IMR-90 (cell line): Measurements from ENCODE around the gene G3BP2. TPM values are rescaled to one million over a fixed set of nuclear protein-coding genes. Genes with fewer than 3 reads are reported as not detected.

Source experiments
- ATAC-seq: fragments of 200-7000 bp; cut with Tn5 transposase; 2 replicates; pipeline ENCODE4 v1.9.1; 2020; ENCODE audit warnings: low read depth, mild to moderate bottlenecking, moderate library complexity
- BruUV-seq: library from RNA; stranded (reverse); fragments of 400-500 nt; replicated peaks from 2 replicates; lab custom pipeline; 2021; lab: Mats Ljungman, UMichigan
- CTCF ChIA-PET: fragments of 300-600 bp; formaldehyde crosslinking; extraction: SDS; loops from one replicate; lab custom pipeline; 2021; ENCODE audit warnings: antibody characterized with exemption; lab: Yijun Ruan, JAX
- POLR2A ChIA-PET: fragments of 300-600 bp; sonication (Branson Sonifier 250); formaldehyde crosslinking; loops from one replicate; lab custom pipeline; 2022; ENCODE audit warnings: antibody characterized with exemption; ENCODE audit not compliant: unreplicated experiment; lab: Charles Lee
- DNase-seq: peaks from one replicate; pipeline ENCODE4 v3.0.0; 2013
- H2AFZ ChIP-seq: replicated peaks from 2 replicates; pipeline ENCODE3; 2013; ENCODE audit warnings: low read length, mild to moderate bottlenecking; ENCODE audit not compliant: poor library complexity
- H2AK5ac ChIP-seq: 2 replicates; pipeline ENCODE4 v1.6.1; 2013; ENCODE audit warnings: low read depth, low read length, inconsistent platforms
- H2AK9ac ChIP-seq: replicated peaks from 2 replicates; pipeline ENCODE3; 2013; ENCODE audit warnings: mild to moderate bottlenecking, low read depth, low read length, moderate library complexity; ENCODE audit not compliant: poor library complexity
- H2BK120ac ChIP-seq: 2 replicates; pipeline ENCODE4 v1.6.1; 2013; ENCODE audit warnings: low read depth, low read length, inconsistent platforms
- H2BK15ac ChIP-seq: 3 replicates; pipeline ENCODE4 v1.6.1; 2013; ENCODE audit warnings: low read depth, low read length, inconsistent platforms
- H2BK20ac ChIP-seq: 2 replicates; pipeline ENCODE4 v1.6.1; 2013; ENCODE audit warnings: low read depth, mild to moderate bottlenecking, inconsistent platforms, low read length, moderate library complexity
- H2BK5ac ChIP-seq: 2 replicates; pipeline ENCODE4 v1.6.1; 2013; ENCODE audit warnings: mild to moderate bottlenecking, low read depth, low read length, inconsistent platforms; ENCODE audit not compliant: poor library complexity, severe bottlenecking
- H3K14ac ChIP-seq: replicated peaks from 2 replicates; pipeline ENCODE4 v1.6.1; 2013; ENCODE audit warnings: low read depth, low read length, inconsistent platforms
- H3K18ac ChIP-seq: 2 replicates; pipeline ENCODE4 v1.6.1; 2013; ENCODE audit warnings: low read depth, low read length, control low read depth
- H3K23ac ChIP-seq: 2 replicates; pipeline ENCODE4 v1.6.1; 2013; ENCODE audit warnings: low read depth, low read length, inconsistent platforms
- H3K27ac ChIP-seq: 2 replicates; pipeline ENCODE4 v1.5.1; 2013; ENCODE audit warnings: mild to moderate bottlenecking, control low read depth, low read length; ENCODE audit not compliant: insufficient read depth
- H3K27me3 ChIP-seq: 2 replicates; pipeline ENCODE4 v1.6.1; 2013; ENCODE audit warnings: low read length; ENCODE audit not compliant: control insufficient read depth, insufficient read depth
- H3K36me3 ChIP-seq: 2 replicates; pipeline ENCODE4 v1.6.1; 2013; ENCODE audit warnings: low read length, mixed read lengths; ENCODE audit not compliant: control insufficient read depth, insufficient read depth
- H3K4ac ChIP-seq: 2 replicates; pipeline ENCODE4 v1.6.1; 2013; ENCODE audit warnings: low read depth, low read length, inconsistent platforms
- H3K4me1 ChIP-seq: 2 replicates; pipeline ENCODE4 v1.6.1; 2013; ENCODE audit warnings: low read length, mixed read lengths; ENCODE audit not compliant: control insufficient read depth, insufficient read depth
- H3K4me2 ChIP-seq: 2 replicates; pipeline ENCODE4 v1.6.1; 2013; ENCODE audit warnings: low read depth, mild to moderate bottlenecking, control low read depth, low read length, moderate library complexity
- H3K4me3 ChIP-seq: 2 replicates; pipeline ENCODE4 v1.5.1; 2013; ENCODE audit warnings: low read depth, mild to moderate bottlenecking, control low read depth, low read length, moderate library complexity; ENCODE audit not compliant: insufficient read depth
- H3K56ac ChIP-seq: 2 replicates; pipeline ENCODE4 v1.6.1; 2013; ENCODE audit warnings: low read length, inconsistent platforms; ENCODE audit not compliant: insufficient read depth; ENCODE audit errors: extremely low read depth
- H3K79me1 ChIP-seq, 2 experiments: 2 replicates each; pipeline ENCODE4 v1.6.1; 2013; ENCODE audit warnings: low read length in 2 of 2, inconsistent platforms in 1 of 2, low read depth in 1 of 2
- H3K9ac ChIP-seq: 2 replicates; pipeline ENCODE4 v1.6.1; 2013; ENCODE audit warnings: low read depth, low read length, control low read depth
- H3K9me1 ChIP-seq: 2 replicates; pipeline ENCODE4 v1.6.1; 2013; ENCODE audit warnings: low read length, inconsistent platforms; ENCODE audit not compliant: insufficient read depth
- H3K9me3 ChIP-seq: 2 replicates; pipeline ENCODE4 v1.6.1; 2013; ENCODE audit warnings: low read length; ENCODE audit not compliant: control insufficient read depth, insufficient read depth
- H4K20me1 ChIP-seq: 2 replicates; pipeline ENCODE4 v1.6.1; 2013; ENCODE audit warnings: low read length, inconsistent platforms; ENCODE audit not compliant: insufficient read depth
- H4K5ac ChIP-seq: 2 replicates; pipeline ENCODE4 v1.6.1; 2013; ENCODE audit warnings: mild to moderate bottlenecking, low read depth, low read length, control low read depth
- H4K8ac ChIP-seq, 2 experiments: 2 replicates each; pipeline ENCODE4 v1.6.1; 2013; ENCODE audit warnings: low read depth in 2 of 2, low read length in 2 of 2, control low read depth in 1 of 2, inconsistent platforms in 1 of 2
- H4K91ac ChIP-seq: 2 replicates; pipeline ENCODE4 v1.6.1; 2013; ENCODE audit warnings: low read depth, low read length, inconsistent platforms; ENCODE audit not compliant: insufficient read depth
- BHLHE40 ChIP-seq: fragments of 150-350 bp; IDR thresholded peaks from 2 replicates; pipeline ENCODE4 v1.6.1; 2016; ENCODE audit warnings: mild to moderate bottlenecking, low read depth, low read length
- CEBPB ChIP-seq: IDR thresholded peaks from 2 replicates; pipeline ENCODE4 v1.6.1; 2012; ENCODE audit warnings: low read depth, low read length, improper control_type of control experiment
- CHD1 ChIP-seq: IDR thresholded peaks from 2 replicates; pipeline ENCODE4 v1.6.1; 2012; ENCODE audit warnings: low read depth, low read length, improper control_type of control experiment
- FOS ChIP-seq: fragments of 150-350 bp; IDR thresholded peaks from 2 replicates; pipeline ENCODE4 v1.6.1; 2016; ENCODE audit warnings: low read depth, low read length
- MAFK ChIP-seq: IDR thresholded peaks from 2 replicates; pipeline ENCODE4 v1.6.1; 2012; ENCODE audit warnings: low read depth, low read length, improper control_type of control experiment
- MAZ ChIP-seq: IDR thresholded peaks from 2 replicates; pipeline ENCODE4 v1.6.1; 2012; ENCODE audit warnings: low read depth, mild to moderate bottlenecking, low read length, improper control_type of control experiment, moderate library complexity, borderline replicate concordance
- MXI1 ChIP-seq: IDR thresholded peaks from 2 replicates; pipeline ENCODE4 v1.6.1; 2012; ENCODE audit warnings: low read depth, mild to moderate bottlenecking, low read length, moderate library complexity, borderline replicate concordance
- NFE2L2 ChIP-seq: fragments of 150-350 bp; IDR thresholded peaks from 2 replicates; pipeline ENCODE4 v1.6.1; 2016; ENCODE audit warnings: low read depth, mild to moderate bottlenecking, low read length
- POLR2A ChIP-seq: IDR thresholded peaks from 2 replicates; pipeline ENCODE4 v1.6.1; 2012; ENCODE audit warnings: mild to moderate bottlenecking, low read depth, low read length
- RAD21 ChIP-seq: IDR thresholded peaks from 2 replicates; pipeline ENCODE4 v1.6.1; 2012; ENCODE audit warnings: low read length, improper control_type of control experiment
- RCOR1 ChIP-seq: IDR thresholded peaks from 2 replicates; pipeline ENCODE4 v1.6.1; 2012; ENCODE audit warnings: mild to moderate bottlenecking, low read length, improper control_type of control experiment; ENCODE audit not compliant: insufficient replicate concordance
- RFX5 ChIP-seq: IDR thresholded peaks from 2 replicates; pipeline ENCODE4 v1.8.0; 2012; ENCODE audit warnings: low read depth, mild to moderate bottlenecking, low read length, moderate library complexity
- SMC3 ChIP-seq: fragments of 150-350 bp; IDR thresholded peaks from 2 replicates; pipeline ENCODE4 v1.6.1; 2016; ENCODE audit warnings: low read depth, mild to moderate bottlenecking, antibody characterized with exemption, low read length, moderate library complexity
- WGBS, 2 experiments: methylation state at CpG; one replicate each; pipeline versions ENCODE4 v1.1.5 to v1.1.7; 2013; ENCODE audit warnings: missing lambda C conversion rate in 2 of 2; ENCODE audit not compliant: insufficient read length in 1 of 2; ENCODE audit errors: extremely low coverage in 2 of 2; 5-methylcytosine and 5-hydroxymethylcytosine counted together
- dilution Hi-C: fragments of 300-500 bp; cut with HindIII; formaldehyde crosslinking; loops from one replicate; pipeline ENCODE4 v1.14.3; 2018; ENCODE audit warnings: low sequenced_read_pairs; ENCODE audit not compliant: unreplicated experiment
- in situ Hi-C: fragments of 300-500 bp; cut with MboI; formaldehyde crosslinking; loops from 3 replicates; pipeline ENCODE4 v1.14.3; 2019; ENCODE audit warnings: low sequenced_read_pairs, inconsistent platforms, mixed read lengths
- intact Hi-C: fragments of 100-400 bp; cut with micrococcal nuclease; formaldehyde crosslinking; loops from 2 replicates; pipeline ENCODE4 v1.10.0; 2022
- polyA plus RNA-seq, 3 experiments: library from polyadenylated mRNA; depleted of rRNA; stranded (reverse); fragments of >200 nt; gene quantifications; 2 replicates each; pipeline ENCODE4 v1.2.3, GENCODE V29; 2012; ENCODE audit warnings: low replicate concordance in 1 of 3
- total RNA-seq: library from RNA; depleted of rRNA; stranded (reverse); fragments of >200 nt; gene quantifications from 2 replicates; pipeline ENCODE4 v1.2.3, GENCODE V29; 2012
- TF ChIP-seq, protein P1 (sequence below): conservative IDR thresholded peaks from 2 replicates; pipeline ENCODE4 v1.5.1; 2012; ENCODE audit warnings: mild to moderate bottlenecking, low read depth, low read length, improper control_type of control experiment
- TF ChIP-seq, protein P2 (sequence below): fragments of 150-350 bp; IDR thresholded peaks from 2 replicates; pipeline ENCODE4 v1.6.1; 2016; ENCODE audit warnings: low read depth, mild to moderate bottlenecking, low read length, moderate library complexity, borderline replicate concordance
- TF ChIP-seq, protein P3 (sequence below): fragments of 150-350 bp; IDR thresholded peaks from 2 replicates; pipeline ENCODE4 v1.6.1; 2017; ENCODE audit warnings: mild to moderate bottlenecking, antibody characterized with exemption, low read length, low read depth

Gene G3BP2
- total and polyA plus RNA-seq, 2 of the 4 experiments (the other 2 are of a cell fraction), result 80.5 to 183 TPM

DNA sequence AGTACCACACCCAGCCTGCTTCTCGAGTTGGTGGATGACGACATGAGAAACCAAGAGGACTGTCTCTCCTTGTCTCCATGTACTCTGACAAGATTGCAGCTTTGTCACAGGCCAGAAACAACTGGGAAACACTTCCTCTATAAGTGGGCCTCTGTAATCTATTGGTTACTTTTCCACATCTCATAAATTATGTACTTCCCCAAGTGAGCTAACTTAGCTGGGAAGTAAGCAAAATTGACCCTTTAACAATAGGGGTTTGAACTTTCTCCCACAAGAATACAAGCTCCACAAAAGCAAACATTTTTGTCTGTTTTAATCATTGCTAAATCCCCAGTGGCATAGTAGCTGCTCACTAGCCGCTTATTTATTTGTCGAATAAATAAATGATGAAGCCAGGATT is 37.0 kb upstream of the G3BP2 start:
- TF ChIP-seq, protein P1, sequence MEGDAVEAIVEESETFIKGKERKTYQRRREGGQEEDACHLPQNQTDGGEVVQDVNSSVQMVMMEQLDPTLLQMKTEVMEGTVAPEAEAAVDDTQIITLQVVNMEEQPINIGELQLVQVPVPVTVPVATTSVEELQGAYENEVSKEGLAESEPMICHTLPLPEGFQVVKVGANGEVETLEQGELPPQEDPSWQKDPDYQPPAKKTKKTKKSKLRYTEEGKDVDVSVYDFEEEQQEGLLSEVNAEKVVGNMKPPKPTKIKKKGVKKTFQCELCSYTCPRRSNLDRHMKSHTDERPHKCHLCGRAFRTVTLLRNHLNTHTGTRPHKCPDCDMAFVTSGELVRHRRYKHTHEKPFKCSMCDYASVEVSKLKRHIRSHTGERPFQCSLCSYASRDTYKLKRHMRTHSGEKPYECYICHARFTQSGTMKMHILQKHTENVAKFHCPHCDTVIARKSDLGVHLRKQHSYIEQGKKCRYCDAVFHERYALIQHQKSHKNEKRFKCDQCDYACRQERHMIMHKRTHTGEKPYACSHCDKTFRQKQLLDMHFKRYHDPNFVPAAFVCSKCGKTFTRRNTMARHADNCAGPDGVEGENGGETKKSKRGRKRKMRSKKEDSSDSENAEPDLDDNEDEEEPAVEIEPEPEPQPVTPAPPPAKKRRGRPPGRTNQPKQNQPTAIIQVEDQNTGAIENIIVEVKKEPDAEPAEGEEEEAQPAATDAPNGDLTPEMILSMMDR, result no peak
- TF ChIP-seq FOS, result no peak
- no peak for TF ChIP-seq POLR2A
- TF ChIP-seq RFX5, result no peak
- no peak for TF ChIP-seq SMC3
- no peak for TF ChIP-seq RAD21
- no peak for TF ChIP-seq CEBPB
- TF ChIP-seq, protein P2, sequence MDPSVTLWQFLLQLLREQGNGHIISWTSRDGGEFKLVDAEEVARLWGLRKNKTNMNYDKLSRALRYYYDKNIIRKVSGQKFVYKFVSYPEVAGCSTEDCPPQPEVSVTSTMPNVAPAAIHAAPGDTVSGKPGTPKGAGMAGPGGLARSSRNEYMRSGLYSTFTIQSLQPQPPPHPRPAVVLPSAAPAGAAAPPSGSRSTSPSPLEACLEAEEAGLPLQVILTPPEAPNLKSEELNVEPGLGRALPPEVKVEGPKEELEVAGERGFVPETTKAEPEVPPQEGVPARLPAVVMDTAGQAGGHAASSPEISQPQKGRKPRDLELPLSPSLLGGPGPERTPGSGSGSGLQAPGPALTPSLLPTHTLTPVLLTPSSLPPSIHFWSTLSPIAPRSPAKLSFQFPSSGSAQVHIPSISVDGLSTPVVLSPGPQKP, result no peak
- TF ChIP-seq, protein P3, sequence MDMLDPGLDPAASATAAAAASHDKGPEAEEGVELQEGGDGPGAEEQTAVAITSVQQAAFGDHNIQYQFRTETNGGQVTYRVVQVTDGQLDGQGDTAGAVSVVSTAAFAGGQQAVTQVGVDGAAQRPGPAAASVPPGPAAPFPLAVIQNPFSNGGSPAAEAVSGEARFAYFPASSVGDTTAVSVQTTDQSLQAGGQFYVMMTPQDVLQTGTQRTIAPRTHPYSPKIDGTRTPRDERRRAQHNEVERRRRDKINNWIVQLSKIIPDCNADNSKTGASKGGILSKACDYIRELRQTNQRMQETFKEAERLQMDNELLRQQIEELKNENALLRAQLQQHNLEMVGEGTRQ, result no peak
- TF ChIP-seq MAFK, result no peak
- no peak for TF ChIP-seq CHD1
- TF ChIP-seq NFE2L2, result no peak
- TF ChIP-seq BHLHE40, result no peak
- no peak for TF ChIP-seq MXI1
- no peak for TF ChIP-seq RCOR1
- no peak for TF ChIP-seq MAZ
- H3K4me1 ChIP-seq, result peaks cover 7% of the 10 kb centered on the region
- no peaks in the 10 kb centered on the region; the same call in 1 of the 2 replicates for H3K9me1 ChIP-seq
- H4K91ac ChIP-seq, result no peak overlapping the region
- no peaks in the 10 kb centered on the region for H4K20me1 ChIP-seq
- H3K36me3 ChIP-seq, result no peaks in the 10 kb centered on the region
- DNase-seq (no peak), ATAC-seq (no peak)
- H3K56ac ChIP-seq, result no peak overlapping the region
- H2BK120ac ChIP-seq, result no peak overlapping the region
- no peak overlapping the region for H3K4me2 ChIP-seq
- H3K9ac ChIP-seq, result no peak overlapping the region
- no peak overlapping the region for H2BK5ac ChIP-seq
- H2BK15ac ChIP-seq, result no peak overlapping the region
- intact Hi-C loops (no loop called here), in situ Hi-C loops (loop anchor here (5.0 kb wide), 1 partner anchor 33 kb away; no protein-coding TSS in a partner anchor), dilution Hi-C loops (no loop called here)
- no peak overlapping the region for H2AK5ac ChIP-seq
- no peak overlapping the region for H4K8ac ChIP-seq
- WGBS, 2 experiments, result no CpG with 5 or more reads among the region's 4 CpGs
- no peaks in the 10 kb centered on the region for H3K27me3 ChIP-seq
- H4K5ac ChIP-seq, result no peak overlapping the region
- no peak overlapping the region for H3K23ac ChIP-seq
- no peak overlapping the region for H3K27ac ChIP-seq
- POLR2A ChIA-PET, result no interaction called here
- no peaks in the 10 kb centered on the region for H3K9me3 ChIP-seq
- H3K4ac ChIP-seq, result no peak overlapping the region
- H3K18ac ChIP-seq, result no peak overlapping the region
- no peak overlapping the region for H2BK20ac ChIP-seq
- H3K14ac ChIP-seq, result no peak overlapping the region
- no peak overlapping the region for H2AFZ ChIP-seq
- no peak overlapping the region for H3K4me3 ChIP-seq
- no peak overlapping the region for H2AK9ac ChIP-seq
- no TSS peak for BruUV-seq
- peaks cover 3 to 25% of the 10 kb centered on the region in 2 experiments; a peak in 2 of 4 replicates for H3K79me1 ChIP-seq
- CTCF ChIA-PET, result no interaction called here
